HG02798 (cell line): ENCODE results near the gene BRMS1.
"Not testable (repeated sequence)": the region's sequence is repeated elsewhere in the genome, so short reads cannot be mapped to it uniquely, and the experiment has no call there.

Source experiments
- ATAC-seq: cut with Tn5 transposase; IDR thresholded peaks from one replicate; pipeline ENCODE4 v1.9.1; 2021; ENCODE audit warnings: mild to moderate bottlenecking; ENCODE audit not compliant: unreplicated experiment, poor library complexity

The BRMS1 gene

GRCh38 chr11:66363805-66364535, 19.1 kb upstream of the BRMS1 start:
- no peak for ATAC-seq

GRCh38 chr11:66363187-66363601, 18.3 kb upstream of the BRMS1 start:
- ATAC-seq, result no peak

GRCh38 chr11:66362481-66363147, 17.7 kb upstream of the BRMS1 start:
- no peak for ATAC-seq

- ATAC-seq, result no peak
These were observed 16.6 kb upstream of the BRMS1 start for GRCh38 chr11:66361502-66361941.

- ATAC-seq, result no peak
These were observed 15.6 kb upstream of the BRMS1 start for GRCh38 chr11:66360406-66361073.

- no peak for ATAC-seq
These were observed 14.8 kb upstream of the BRMS1 start for GRCh38 chr11:66359662-66360087.

GRCh38 chr11:66350560-66351235, 5.8 kb upstream of the BRMS1 start:
- not testable (repeated sequence) for ATAC-seq

- ATAC-seq, result no peak
These were observed 4.1 kb upstream of the BRMS1 start for GRCh38 chr11:66349084-66349386.

GRCh38 chr11:66347425-66348276, 2.7 kb upstream of the BRMS1 start, which contains the start of gene B4GAT1:
Gene B4GAT1, minus strand, starts transcription at chr11:66347629. Its CDS starts 84 bp downstream, at chr11:66347545.
- peak; percentile 50 for ATAC-seq

GRCh38 chr11:66346476-66347424, 1.8 kb upstream of the BRMS1 start:
- no peak for ATAC-seq

- no peak for ATAC-seq
These were observed 379 bp upstream of the BRMS1 start for GRCh38 chr11:66345316-66345649.

- no peak for ATAC-seq
These were observed 1.7 kb downstream of the BRMS1 start for GRCh38 chr11:66343176-66343575.

- no peak for ATAC-seq
These were observed 3.3 kb downstream of the BRMS1 start for GRCh38 chr11:66341502-66342126.

GRCh38 chr11:66340596-66341501, 4.1 kb downstream of the BRMS1 start:
- no peak for ATAC-seq

- ATAC-seq, result no peak
These were observed 5.0 kb downstream of the BRMS1 start for GRCh38 chr11:66339686-66340483.

- ATAC-seq, result no peak
These were observed 5.7 kb downstream of the BRMS1 start for GRCh38 chr11:66339162-66339675.
